Measurements from ENCODE around the gene RASAL2. TPM values are rescaled to one million over a fixed set of nuclear protein-coding genes. Genes with fewer than 3 reads are reported as not detected.

RASAL2 gene
- total RNA-seq, 1 donor from 2014 or later = 44.2 TPM

DNA sequence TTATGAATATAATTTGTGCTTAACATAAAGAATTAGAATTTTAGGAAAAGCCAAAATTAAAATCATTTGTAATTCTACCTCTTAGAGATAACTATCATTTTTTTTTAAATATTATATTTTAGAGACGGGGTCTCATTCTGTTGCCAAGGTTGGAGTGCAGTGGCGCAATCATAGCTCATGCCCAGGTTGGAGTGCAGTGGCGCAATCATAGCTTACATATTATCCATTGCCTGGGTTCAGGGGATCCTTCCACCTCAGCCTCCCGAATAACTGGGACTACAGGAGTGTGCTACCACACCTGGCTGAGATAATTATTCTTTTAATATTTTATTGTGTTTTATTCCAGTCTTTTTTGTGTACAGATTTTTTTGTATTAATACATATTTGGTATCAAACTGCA, 8.3 kb downstream of the RASAL2 start:
- Histone ChIP-seq H3K9ac (ENCODE audit: low read length) (no peak overlapping the region), H4K20me1 (ENCODE audit: insufficient read depth, low read length) (peaks cover 25% of the 10 kb centered on the region), H3K9me3 (ENCODE audit: insufficient read depth, low read depth, low read length) (no peaks in the 10 kb centered on the region), H3K36me3 (ENCODE audit: insufficient read depth, low read length) (no peaks in the 10 kb centered on the region), H3K4me1 (ENCODE audit: insufficient read depth, low read length) (peaks cover 16% of the 10 kb centered on the region), H2AFZ (ENCODE audit: low read depth, low read length) (no peak overlapping the region), H3K27ac (ENCODE audit: low read depth, low read length) (no peak overlapping the region), H3K4me3 (ENCODE audit: insufficient read depth, low read depth, low read length) (no peak overlapping the region), H3K4me2 (ENCODE audit: low read length) (no peak overlapping the region), H3K27me3 (ENCODE audit: insufficient read depth, low read length) (no peaks in the 10 kb centered on the region), H3K79me2 (ENCODE audit: insufficient read depth, low read length) (peaks cover 99% of the 10 kb centered on the region)
- no peak overlapping the region for H3K4me3 Mint-ChIP-seq (ENCODE audit: unreplicated experiment)
- DNase-seq (ENCODE audit: low read depth) (no peak), FAIRE-seq (no peak)
- H3K36me3 Mint-ChIP-seq (ENCODE audit: low read depth, unreplicated experiment) = no peaks in the 10 kb centered on the region
- peaks cover 36% of the 10 kb centered on the region for H3K4me1 Mint-ChIP-seq (ENCODE audit: low read depth, unreplicated experiment)
- H3K27ac Mint-ChIP-seq (ENCODE audit: unreplicated experiment) = no peak overlapping the region
- no peak for TF ChIP-seq EZH2 (IDR thresholded peaks at IDR 0.05; ENCODE audit: insufficient read depth, low read length)
- TF ChIP-seq, protein P1, sequence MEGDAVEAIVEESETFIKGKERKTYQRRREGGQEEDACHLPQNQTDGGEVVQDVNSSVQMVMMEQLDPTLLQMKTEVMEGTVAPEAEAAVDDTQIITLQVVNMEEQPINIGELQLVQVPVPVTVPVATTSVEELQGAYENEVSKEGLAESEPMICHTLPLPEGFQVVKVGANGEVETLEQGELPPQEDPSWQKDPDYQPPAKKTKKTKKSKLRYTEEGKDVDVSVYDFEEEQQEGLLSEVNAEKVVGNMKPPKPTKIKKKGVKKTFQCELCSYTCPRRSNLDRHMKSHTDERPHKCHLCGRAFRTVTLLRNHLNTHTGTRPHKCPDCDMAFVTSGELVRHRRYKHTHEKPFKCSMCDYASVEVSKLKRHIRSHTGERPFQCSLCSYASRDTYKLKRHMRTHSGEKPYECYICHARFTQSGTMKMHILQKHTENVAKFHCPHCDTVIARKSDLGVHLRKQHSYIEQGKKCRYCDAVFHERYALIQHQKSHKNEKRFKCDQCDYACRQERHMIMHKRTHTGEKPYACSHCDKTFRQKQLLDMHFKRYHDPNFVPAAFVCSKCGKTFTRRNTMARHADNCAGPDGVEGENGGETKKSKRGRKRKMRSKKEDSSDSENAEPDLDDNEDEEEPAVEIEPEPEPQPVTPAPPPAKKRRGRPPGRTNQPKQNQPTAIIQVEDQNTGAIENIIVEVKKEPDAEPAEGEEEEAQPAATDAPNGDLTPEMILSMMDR (IDR thresholded peaks at IDR 0.05; ENCODE audit: insufficient read depth, low read depth, low read length) = no peak
- H3K9me3 Mint-ChIP-seq (ENCODE audit: unreplicated experiment) = no peaks in the 10 kb centered on the region
- no peaks in the 10 kb centered on the region for H3K27me3 Mint-ChIP-seq (ENCODE audit: low read depth, unreplicated experiment)

DNA sequence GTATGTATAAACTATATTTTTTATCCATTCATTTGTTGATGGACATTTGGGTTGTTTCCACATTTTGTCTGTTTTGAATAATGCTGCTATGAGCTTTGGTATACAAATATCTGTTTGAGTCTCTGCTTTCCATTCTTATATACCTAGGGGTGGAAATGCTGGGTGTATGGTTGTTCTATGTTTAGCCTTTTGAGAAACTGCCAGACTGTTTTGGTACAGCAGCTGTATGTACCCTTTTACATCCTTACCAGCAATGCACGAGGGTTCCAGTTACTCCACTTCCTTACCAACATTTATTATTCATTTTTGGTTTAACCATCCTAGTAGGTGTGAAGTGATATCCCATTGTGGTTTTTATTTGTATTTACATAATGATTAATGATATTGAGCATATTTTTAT, 13.9 kb downstream of the RASAL2 start:
- H3K4me1 Mint-ChIP-seq (ENCODE audit: low read depth, unreplicated experiment) = peaks cover 16% of the 10 kb centered on the region
- H4K20me1 ChIP-seq (ENCODE audit: insufficient read depth, low read length) = peaks cover 30% of the 10 kb centered on the region

More for the DNA sequence above, 13.9 kb downstream of the RASAL2 start:
- Histone ChIP-seq H3K4me3 (ENCODE audit: insufficient read depth, low read depth, low read length) (no peak overlapping the region), H3K9ac (ENCODE audit: low read length) (no peak overlapping the region), H3K27me3 (ENCODE audit: insufficient read depth, low read length) (no peaks in the 10 kb centered on the region), H3K4me2 (ENCODE audit: low read length) (no peak overlapping the region), H3K36me3 (ENCODE audit: insufficient read depth, low read length) (no peaks in the 10 kb centered on the region), H3K79me2 (ENCODE audit: insufficient read depth, low read length) (peaks cover 91% of the 10 kb centered on the region), H3K4me1 (ENCODE audit: insufficient read depth, low read length) (peaks cover 6% of the 10 kb centered on the region), H3K27ac (ENCODE audit: low read depth, low read length) (no peak overlapping the region), H3K9me3 (ENCODE audit: insufficient read depth, low read depth, low read length) (no peaks in the 10 kb centered on the region), H2AFZ (ENCODE audit: low read depth, low read length) (no peak overlapping the region)
- Mint-ChIP-seq H3K27ac (ENCODE audit: unreplicated experiment) (no peak overlapping the region), H3K36me3 (ENCODE audit: low read depth, unreplicated experiment) (no peaks in the 10 kb centered on the region), H3K27me3 (ENCODE audit: low read depth, unreplicated experiment) (no peaks in the 10 kb centered on the region), H3K9me3 (ENCODE audit: unreplicated experiment) (no peaks in the 10 kb centered on the region), H3K4me3 (ENCODE audit: unreplicated experiment) (no peak overlapping the region)
- TF ChIP-seq, protein P1 (IDR thresholded peaks at IDR 0.05; ENCODE audit: insufficient read depth, low read depth, low read length) = no peak
- TF ChIP-seq EZH2 (IDR thresholded peaks at IDR 0.05; ENCODE audit: insufficient read depth, low read length) = no peak
- no peak for DNase-seq (ENCODE audit: low read depth)
- FAIRE-seq = no peak
